Liver (tissue), 9 donors: Measurements from ENCODE around the gene NT5C2. TPM values are rescaled to one million over a fixed set of nuclear protein-coding genes. Genes with fewer than 3 reads are reported as not detected.

Experiments used
- DNase-seq: peaks from one replicate; pipeline ENCODE4 v3.0.0-alpha.2; 2017; ENCODE audit warnings: low spot score
- H3K27ac ChIP-seq, 2 donors: one replicate each; pipeline ENCODE4 v1.7.0; 2013; ENCODE audit warnings: inconsistent platforms in 2 of 2, low read length in 2 of 2, control low read depth in 1 of 2, low read depth in 1 of 2, mild to moderate bottlenecking in 1 of 2
- H3K27me3 ChIP-seq, 4 donors: one replicate each; pipeline versions ENCODE4 v1.6.1 to v1.7.0; 2013; ENCODE audit warnings: low read length in 3 of 4, inconsistent platforms in 1 of 4, mild to moderate bottlenecking in 1 of 4, moderate library complexity in 1 of 4; ENCODE audit not compliant: control insufficient read depth in 4 of 4, insufficient read depth in 4 of 4
- H3K36me3 ChIP-seq, 4 donors: one replicate each; pipeline versions ENCODE4 v1.6.1 to v1.7.0; 2013; ENCODE audit warnings: low read length in 3 of 4, mild to moderate bottlenecking in 3 of 4, low read depth in 1 of 4, moderate library complexity in 1 of 4; ENCODE audit not compliant: control insufficient read depth in 4 of 4, insufficient read depth in 3 of 4
- H3K4me1 ChIP-seq, 4 donors: one replicate each; pipeline versions ENCODE4 v1.6.1 to v1.7.0; 2013; ENCODE audit warnings: low read length in 3 of 4, mild to moderate bottlenecking in 3 of 4, moderate library complexity in 1 of 4; ENCODE audit not compliant: control insufficient read depth in 4 of 4, insufficient read depth in 4 of 4
- H3K4me3 ChIP-seq, 3 donors: one replicate each; pipeline versions ENCODE4 v1.6.1 to v1.7.0; 2013; ENCODE audit warnings: low read length in 3 of 3, control low read depth in 1 of 3, low read depth in 1 of 3, mild to moderate bottlenecking in 1 of 3
- H3K9ac ChIP-seq, 2 donors: one replicate each; pipeline ENCODE4 v1.7.0; 2013; ENCODE audit warnings: low read length in 2 of 2, mild to moderate bottlenecking in 2 of 2, moderate library complexity in 2 of 2, control low read depth in 1 of 2, low read depth in 1 of 2
- H3K9me3 ChIP-seq, 4 donors: one replicate each; pipeline versions ENCODE4 v1.6.1 to v1.7.0; 2013; ENCODE audit warnings: low read length in 3 of 4; ENCODE audit not compliant: control insufficient read depth in 4 of 4
- ATF3 ChIP-seq: IDR thresholded peaks from 2 replicates; pipeline ENCODE4 v1.6.1; 2016; ENCODE audit warnings: antibody characterized with exemption
- EGR1 ChIP-seq, 2 donors: IDR thresholded peaks; 2 replicates each; pipeline ENCODE4 v1.6.1; 2016 to 2018; ENCODE audit warnings: antibody characterized with exemption in 2 of 2, low read depth in 2 of 2
- FOXA1 ChIP-seq: IDR thresholded peaks from 2 replicates; pipeline ENCODE4 v1.6.1; 2016; ENCODE audit warnings: antibody characterized with exemption
- FOXA2 ChIP-seq: IDR thresholded peaks from 2 replicates; pipeline ENCODE4 v1.6.1; 2016; ENCODE audit warnings: antibody characterized with exemption
- GABPA ChIP-seq, 2 donors: IDR thresholded peaks in 1 of 2; conservative IDR thresholded peaks in 1 of 2; 2 replicates each; pipeline ENCODE4 v1.6.1; 2016; ENCODE audit warnings: antibody characterized with exemption in 2 of 2, mild to moderate bottlenecking in 1 of 2, moderate library complexity in 1 of 2
- HNF4A ChIP-seq, 2 donors: conservative IDR thresholded peaks; 2 replicates each; pipeline ENCODE4 v1.6.1; 2016; ENCODE audit warnings: antibody characterized with exemption in 2 of 2, mild to moderate bottlenecking in 2 of 2
- HNF4G ChIP-seq: IDR thresholded peaks from 2 replicates; pipeline ENCODE4 v1.6.1; 2016; ENCODE audit warnings: antibody characterized with exemption
- JUND ChIP-seq, 2 donors: IDR thresholded peaks; 2 replicates each; pipeline ENCODE4 v1.6.1; 2016; ENCODE audit warnings: antibody characterized with exemption in 2 of 2
- NR2F2 ChIP-seq: IDR thresholded peaks from 2 replicates; pipeline ENCODE4 v1.6.1; 2016; ENCODE audit warnings: antibody characterized with exemption
- RAD21 ChIP-seq, 2 donors: IDR thresholded peaks; 2 replicates each; pipeline ENCODE4 v1.6.1; 2016; ENCODE audit warnings: antibody characterized with exemption in 2 of 2, mild to moderate bottlenecking in 2 of 2
- RXRA ChIP-seq, 2 donors: IDR thresholded peaks; 2 replicates each; pipeline ENCODE4 v1.6.1; 2017 to 2018; ENCODE audit warnings: antibody characterized with exemption in 2 of 2, mild to moderate bottlenecking in 1 of 2
- SP1 ChIP-seq: IDR thresholded peaks from 2 replicates; pipeline ENCODE4 v1.6.1; 2018; ENCODE audit warnings: antibody characterized with exemption, mild to moderate bottlenecking
- TAF1 ChIP-seq: conservative IDR thresholded peaks from 2 replicates; pipeline ENCODE4 v1.6.1; 2016; ENCODE audit warnings: antibody characterized with exemption, mild to moderate bottlenecking
- WGBS: extraction: QIAGEN DNeasy Blood & Tissue Kit; methylation state at CpG from one replicate; pipeline ENCODE4 v1.1.7; 2013; 5-methylcytosine and 5-hydroxymethylcytosine counted together
- polyA plus RNA-seq, 2 donors: library from polyadenylated mRNA; stranded (reverse) in 1 of 2; unstranded in 1 of 2; fragments of 200-250 nt in 1 of 2; fragments of >200 nt in 1 of 2; fragmentation: Nextera tagmentation in 1 of 2; extraction: Ambion mirVana in 1 of 2; gene quantifications; one replicate each; pipeline versions ENCODE4 v1.2.1 to v1.2.3, GENCODE V29; 2013 to 2015
- total RNA-seq, 2 donors: library from RNA; depleted of rRNA; stranded (reverse); fragments of >200 nt; gene quantifications; one replicate each; pipeline ENCODE4 v1.2.3, GENCODE V29; 2014
- TF ChIP-seq, protein P1 (sequence below): fragments of 150-350 bp; IDR thresholded peaks from 2 replicates; pipeline ENCODE4 v1.5.1; 2017; ENCODE audit warnings: improper control_type of control experiment, low read depth, low read length; ENCODE audit not compliant: missing input control
- TF ChIP-seq, protein P2 (sequence below): IDR thresholded peaks from 2 replicates; pipeline ENCODE4 v1.6.1; 2016; ENCODE audit warnings: antibody characterized with exemption
- TF ChIP-seq, protein P3 (sequence below): IDR thresholded peaks from 2 replicates; pipeline ENCODE4 v1.6.1; 2016; ENCODE audit warnings: antibody characterized with exemption, mild to moderate bottlenecking
- donor health status: healthy.
- donor health status: healthy.
- donor health status: healthy.
- donor health status: healthy.
- donor health status: healthy.

NT5C2 gene
- total and polyA plus RNA-seq, 4 donors: 14.4 to 65.3 (median 33.0) TPM

- no peaks in the 10 kb centered on the region for H3K27me3 ChIP-seq
- no peaks in the 10 kb centered on the region for H3K4me1 ChIP-seq
- TF ChIP-seq HNF4G: no peak
- peak; percentile 96 to 98 for TF ChIP-seq RAD21 (IDR thresholded peaks at IDR 0.05)
- TF ChIP-seq, protein P1, sequence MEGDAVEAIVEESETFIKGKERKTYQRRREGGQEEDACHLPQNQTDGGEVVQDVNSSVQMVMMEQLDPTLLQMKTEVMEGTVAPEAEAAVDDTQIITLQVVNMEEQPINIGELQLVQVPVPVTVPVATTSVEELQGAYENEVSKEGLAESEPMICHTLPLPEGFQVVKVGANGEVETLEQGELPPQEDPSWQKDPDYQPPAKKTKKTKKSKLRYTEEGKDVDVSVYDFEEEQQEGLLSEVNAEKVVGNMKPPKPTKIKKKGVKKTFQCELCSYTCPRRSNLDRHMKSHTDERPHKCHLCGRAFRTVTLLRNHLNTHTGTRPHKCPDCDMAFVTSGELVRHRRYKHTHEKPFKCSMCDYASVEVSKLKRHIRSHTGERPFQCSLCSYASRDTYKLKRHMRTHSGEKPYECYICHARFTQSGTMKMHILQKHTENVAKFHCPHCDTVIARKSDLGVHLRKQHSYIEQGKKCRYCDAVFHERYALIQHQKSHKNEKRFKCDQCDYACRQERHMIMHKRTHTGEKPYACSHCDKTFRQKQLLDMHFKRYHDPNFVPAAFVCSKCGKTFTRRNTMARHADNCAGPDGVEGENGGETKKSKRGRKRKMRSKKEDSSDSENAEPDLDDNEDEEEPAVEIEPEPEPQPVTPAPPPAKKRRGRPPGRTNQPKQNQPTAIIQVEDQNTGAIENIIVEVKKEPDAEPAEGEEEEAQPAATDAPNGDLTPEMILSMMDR: peak; percentile 72
- DNase-seq: peak; percentile 70
- H3K9me3 ChIP-seq: no peaks in the 10 kb centered on the region
- peaks cover 0 to 7% (median 1%) of the 10 kb centered on the region in 4 donors for H3K36me3 ChIP-seq
- no peak overlapping the region for H3K4me3 ChIP-seq
- no peak overlapping the region for H3K27ac ChIP-seq
- 45% methylated on average over 16 of the region's 16 CpGs for WGBS
- no peak overlapping the region for H3K9ac ChIP-seq
These were observed 123.4 kb downstream of the NT5C2 start for GRCh38 chr10:103069453-103070331.

DNA sequence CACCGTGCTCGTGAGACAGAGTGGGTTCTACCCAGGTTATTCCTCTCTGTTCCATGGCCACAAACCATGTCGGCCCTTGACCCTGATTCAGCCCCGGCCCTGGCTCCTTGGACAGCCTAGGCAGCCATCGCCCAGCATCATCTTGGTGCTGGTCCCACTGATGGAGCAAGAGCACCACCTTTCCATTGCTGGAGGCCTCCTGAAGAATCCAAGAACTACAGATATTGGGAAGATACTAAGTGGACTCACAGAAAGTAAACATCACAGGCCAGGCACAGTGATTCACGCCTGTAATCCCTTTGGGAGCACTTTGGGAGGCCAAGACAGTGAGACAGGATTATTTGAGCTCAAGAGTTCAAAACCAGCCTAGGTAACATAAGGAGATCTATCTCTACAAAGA lies 125.1 kb downstream of the NT5C2 start:
- no peak for TF ChIP-seq ATF3
- TF ChIP-seq FOXA2: no peak
- no peak for TF ChIP-seq HNF4A (conservative IDR thresholded peaks at IDR 0.05)
- 92% methylated on average over 6 of the region's 6 CpGs for WGBS
- no peak for DNase-seq
- Histone ChIP-seq H3K4me1 (no peaks in the 10 kb centered on the region), H3K9me3 (no peaks in the 10 kb centered on the region), H3K36me3 (peaks cover 0 to 7% (median 1%) of the 10 kb centered on the region in 4 donors), H3K9ac (no peak overlapping the region), H3K27me3 (no peaks in the 10 kb centered on the region), H3K27ac (no peak overlapping the region), H3K4me3 (no peak overlapping the region)

GRCh38 chr10:103067484-103067883 lies 125.6 kb downstream of the NT5C2 start:
- H3K4me1 ChIP-seq: no peaks in the 10 kb centered on the region
- peaks cover 0 to 7% (median 1%) of the 10 kb centered on the region in 4 donors for H3K36me3 ChIP-seq
- no peak overlapping the region for H3K4me3 ChIP-seq
- H3K9ac ChIP-seq: no peak overlapping the region
- no peak overlapping the region for H3K27ac ChIP-seq
- WGBS: 94% methylated on average over 2 of the region's 2 CpGs
- H3K9me3 ChIP-seq: no peaks in the 10 kb centered on the region
- H3K27me3 ChIP-seq: no peaks in the 10 kb centered on the region
- DNase-seq: no peak
- no peak for TF ChIP-seq ATF3
- no peak for TF ChIP-seq HNF4G
- TF ChIP-seq FOXA2: no peak
- no peak for TF ChIP-seq RAD21 (IDR thresholded peaks at IDR 0.05)
- TF ChIP-seq, protein P2, sequence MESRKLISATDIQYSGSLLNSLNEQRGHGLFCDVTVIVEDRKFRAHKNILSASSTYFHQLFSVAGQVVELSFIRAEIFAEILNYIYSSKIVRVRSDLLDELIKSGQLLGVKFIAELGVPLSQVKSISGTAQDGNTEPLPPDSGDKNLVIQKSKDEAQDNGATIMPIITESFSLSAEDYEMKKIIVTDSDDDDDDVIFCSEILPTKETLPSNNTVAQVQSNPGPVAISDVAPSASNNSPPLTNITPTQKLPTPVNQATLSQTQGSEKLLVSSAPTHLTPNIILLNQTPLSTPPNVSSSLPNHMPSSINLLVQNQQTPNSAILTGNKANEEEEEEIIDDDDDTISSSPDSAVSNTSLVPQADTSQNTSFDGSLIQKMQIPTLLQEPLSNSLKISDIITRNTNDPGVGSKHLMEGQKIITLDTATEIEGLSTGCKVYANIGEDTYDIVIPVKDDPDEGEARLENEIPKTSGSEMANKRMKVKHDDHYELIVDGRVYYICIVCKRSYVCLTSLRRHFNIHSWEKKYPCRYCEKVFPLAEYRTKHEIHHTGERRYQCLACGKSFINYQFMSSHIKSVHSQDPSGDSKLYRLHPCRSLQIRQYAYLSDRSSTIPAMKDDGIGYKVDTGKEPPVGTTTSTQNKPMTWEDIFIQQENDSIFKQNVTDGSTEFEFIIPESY: no peak
- TF ChIP-seq SP1: no peak
- TF ChIP-seq HNF4A (conservative IDR thresholded peaks at IDR 0.05): no peak
- TF ChIP-seq RXRA (IDR thresholded peaks at IDR 0.05): no peak
- no peak for TF ChIP-seq NR2F2
- no peak for TF ChIP-seq GABPA (IDR thresholded peaks at IDR 0.05 in 1 of 2, conservative IDR thresholded peaks at IDR 0.05 in 1 of 2)
- TF ChIP-seq, protein P3, sequence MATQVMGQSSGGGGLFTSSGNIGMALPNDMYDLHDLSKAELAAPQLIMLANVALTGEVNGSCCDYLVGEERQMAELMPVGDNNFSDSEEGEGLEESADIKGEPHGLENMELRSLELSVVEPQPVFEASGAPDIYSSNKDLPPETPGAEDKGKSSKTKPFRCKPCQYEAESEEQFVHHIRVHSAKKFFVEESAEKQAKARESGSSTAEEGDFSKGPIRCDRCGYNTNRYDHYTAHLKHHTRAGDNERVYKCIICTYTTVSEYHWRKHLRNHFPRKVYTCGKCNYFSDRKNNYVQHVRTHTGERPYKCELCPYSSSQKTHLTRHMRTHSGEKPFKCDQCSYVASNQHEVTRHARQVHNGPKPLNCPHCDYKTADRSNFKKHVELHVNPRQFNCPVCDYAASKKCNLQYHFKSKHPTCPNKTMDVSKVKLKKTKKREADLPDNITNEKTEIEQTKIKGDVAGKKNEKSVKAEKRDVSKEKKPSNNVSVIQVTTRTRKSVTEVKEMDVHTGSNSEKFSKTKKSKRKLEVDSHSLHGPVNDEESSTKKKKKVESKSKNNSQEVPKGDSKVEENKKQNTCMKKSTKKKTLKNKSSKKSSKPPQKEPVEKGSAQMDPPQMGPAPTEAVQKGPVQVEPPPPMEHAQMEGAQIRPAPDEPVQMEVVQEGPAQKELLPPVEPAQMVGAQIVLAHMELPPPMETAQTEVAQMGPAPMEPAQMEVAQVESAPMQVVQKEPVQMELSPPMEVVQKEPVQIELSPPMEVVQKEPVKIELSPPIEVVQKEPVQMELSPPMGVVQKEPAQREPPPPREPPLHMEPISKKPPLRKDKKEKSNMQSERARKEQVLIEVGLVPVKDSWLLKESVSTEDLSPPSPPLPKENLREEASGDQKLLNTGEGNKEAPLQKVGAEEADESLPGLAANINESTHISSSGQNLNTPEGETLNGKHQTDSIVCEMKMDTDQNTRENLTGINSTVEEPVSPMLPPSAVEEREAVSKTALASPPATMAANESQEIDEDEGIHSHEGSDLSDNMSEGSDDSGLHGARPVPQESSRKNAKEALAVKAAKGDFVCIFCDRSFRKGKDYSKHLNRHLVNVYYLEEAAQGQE: no peak
- TF ChIP-seq, protein P1: no peak
- TF ChIP-seq JUND (IDR thresholded peaks at IDR 0.05): no peak
- no peak for TF ChIP-seq TAF1
- no peak for TF ChIP-seq EGR1 (IDR thresholded peaks at IDR 0.05; ENCODE audit: low read depth in 2 of 2)
- no peak for TF ChIP-seq FOXA1
